HepG2 (cell line): ENCODE results near the gene SYCE1. TPM values are rescaled to one million over a fixed set of nuclear protein-coding genes. Genes with fewer than 3 reads are reported as not detected.

Experiments used
- ATAC-seq: fragments of 200-7000 bp; cut with Tn5 transposase; 3 replicates; pipeline ENCODE4 v1.9.1; 2020; ENCODE audit warnings: mild to moderate bottlenecking, moderate library complexity
- BruUV-seq: library from RNA; stranded (reverse); fragments of 400-500 nt; replicated peaks from 2 replicates; lab custom pipeline; 2021; lab: Mats Ljungman, UMichigan
- CTCF ChIA-PET: fragments of 300-600 bp; formaldehyde crosslinking; extraction: SDS; loops from one replicate; lab custom pipeline; 2021; ENCODE audit warnings: low total read pairs, inconsistent platforms, low intra/inter-chr PET ratio; lab: Yijun Ruan, JAX
- POLR2A ChIA-PET: fragments of 350-600 bp; sonication (Branson Sonifier 250); formaldehyde crosslinking; loops from one replicate; lab custom pipeline; 2020; ENCODE audit warnings: antibody characterized with exemption, inconsistent platforms; lab: Yijun Ruan, JAX
- DNase-seq: peaks from one replicate; pipeline ENCODE4 v3.0.0-alpha.2; 2015; ENCODE audit warnings: low spot score
- FAIRE-seq: peaks from 3 replicates; lab custom pipeline; 2011; peaks lifted over from hg19 to GRCh38; lab: Jason Lieb, UNC
- H2AFZ ChIP-seq: one replicate; pipeline ENCODE4 v1.6.1; 2011; ENCODE audit warnings: low read length, inconsistent platforms
- H3K27ac ChIP-seq: fragments of 300-600 bp; 3 replicates; pipeline ENCODE4 v1.8.0; 2011; ENCODE audit warnings: mixed run types, mild to moderate bottlenecking, mixed read lengths, low read length, inconsistent platforms; ENCODE audit not compliant: insufficient read depth; ENCODE audit errors: extremely low read length
- H3K27me3 ChIP-seq, 2 experiments: fragments of 200-600 bp in 1 of 2; 2 replicates in 1 of 2; 3 replicates in 1 of 2; pipeline versions ENCODE4 v1.6.0 to v1.8.0; 2011; ENCODE audit warnings: low read length in 2 of 2, mild to moderate bottlenecking in 2 of 2, moderate library complexity in 2 of 2, inconsistent platforms in 1 of 2; ENCODE audit not compliant: insufficient read depth in 2 of 2, control insufficient read depth in 1 of 2
- H3K36me3 ChIP-seq, 2 experiments: fragments of 200-600 bp in 1 of 2; replicated peaks in 1 of 2; 2 replicates in 1 of 2; 3 replicates in 1 of 2; pipeline versions ENCODE4 v1.5.1 to v1.8.0; 2011; ENCODE audit warnings: low read length in 2 of 2, inconsistent platforms in 1 of 2; ENCODE audit not compliant: insufficient read depth in 2 of 2, control insufficient read depth in 1 of 2
- H3K4me1 ChIP-seq: 2 replicates; pipeline ENCODE4 v1.5.1; 2012; ENCODE audit warnings: low read length, inconsistent platforms; ENCODE audit not compliant: insufficient read depth
- H3K4me2 ChIP-seq: 2 replicates; pipeline ENCODE4 v1.6.0; 2011; ENCODE audit warnings: low read depth, low read length, inconsistent platforms
- H3K4me3 ChIP-seq, 3 experiments: fragments of 200-600 bp in 1 of 3; sonication (generic), shearing (Covaris generic) in 1 of 3; replicated peaks in 1 of 3; 2 replicates each; pipeline ENCODE4 v1.5.1; 2011 to 2016; ENCODE audit warnings: low read length in 3 of 3, inconsistent platforms in 2 of 3, low read depth in 2 of 3, mild to moderate bottlenecking in 2 of 3, control low read depth in 1 of 3, mixed read lengths in 1 of 3; ENCODE audit not compliant: insufficient read depth in 1 of 3
- H3K79me2 ChIP-seq: one replicate; pipeline ENCODE4 v1.6.1; 2011; ENCODE audit warnings: low read length, inconsistent platforms; ENCODE audit not compliant: insufficient read depth
- H3K9ac ChIP-seq: 2 replicates; pipeline ENCODE4 v1.6.0; 2011; ENCODE audit warnings: mild to moderate bottlenecking, low read depth, low read length, inconsistent platforms; ENCODE audit not compliant: insufficient read depth
- H3K9me3 ChIP-seq: 2 replicates; pipeline ENCODE4 v1.5.1; 2012; ENCODE audit warnings: mild to moderate bottlenecking, low read length
- H4K20me1 ChIP-seq: 2 replicates; pipeline ENCODE4 v1.6.0; 2011; ENCODE audit warnings: inconsistent platforms, mild to moderate bottlenecking, low read length, moderate library complexity; ENCODE audit not compliant: insufficient read depth
- ARHGAP35 ChIP-seq: sonication (generic); formaldehyde crosslinking; IDR thresholded peaks from 2 replicates; pipeline ENCODE4 v1.9.0; 2022; ENCODE audit warnings: mild to moderate bottlenecking, inconsistent platforms, moderate library complexity, missing genetic modification reagents, borderline replicate concordance
- GLI4 ChIP-seq: sonication (generic); formaldehyde crosslinking; IDR thresholded peaks from 2 replicates; pipeline ENCODE4 v1.5.1; 2020; ENCODE audit warnings: missing genetic modification reagents, mild to moderate bottlenecking, moderate library complexity, borderline replicate concordance
- SKIL ChIP-seq: sonication (generic); formaldehyde crosslinking; IDR thresholded peaks from 2 replicates; pipeline ENCODE4 v1.8.0; 2022; ENCODE audit warnings: missing genetic modification reagents, mild to moderate bottlenecking, moderate library complexity, borderline replicate concordance
- TIGD3 ChIP-seq: sonication (generic); formaldehyde crosslinking; IDR thresholded peaks from 2 replicates; pipeline ENCODE4 v1.5.1; 2020; ENCODE audit warnings: mild to moderate bottlenecking, missing genetic modification reagents, borderline replicate concordance
- U2AF1 ChIP-seq: fragments of 200-400 bp; formaldehyde crosslinking; optimal IDR thresholded peaks from 2 replicates; pipeline ENCODE3; 2017; ENCODE audit warnings: mild to moderate bottlenecking, low read depth, low read length
- ZFP36 ChIP-seq: fragments of 150-350 bp; IDR thresholded peaks from 2 replicates; pipeline ENCODE4 v1.6.1; 2018; ENCODE audit warnings: borderline replicate concordance, low read length, low read depth; ENCODE audit not compliant: partially characterized antibody
- ZKSCAN1 ChIP-seq: fragments of 150-350 bp; IDR thresholded peaks from 2 replicates; pipeline ENCODE4 v1.6.1; 2014; ENCODE audit warnings: low read length
- ZNF362 ChIP-seq: sonication (generic); formaldehyde crosslinking; IDR thresholded peaks from 2 replicates; pipeline ENCODE4 v1.4.0; 2020; ENCODE audit warnings: missing genetic modification reagents, mild to moderate bottlenecking, borderline replicate concordance
- ZNF431 ChIP-seq: sonication (generic); formaldehyde crosslinking; IDR thresholded peaks from 2 replicates; pipeline ENCODE4 v1.9.0; 2022; ENCODE audit warnings: missing genetic modification reagents, low read depth, mild to moderate bottlenecking, borderline replicate concordance
- ZNF782 ChIP-seq: sonication (generic); formaldehyde crosslinking; IDR thresholded peaks from 2 replicates; pipeline ENCODE4 v1.4.0; 2020; ENCODE audit warnings: missing genetic modification reagents, mild to moderate bottlenecking, borderline replicate concordance
- WGBS: methylation state at CpG from one replicate; pipeline ENCODE4 v1.1.6; 2017; ENCODE audit warnings: low lambda C conversion rate; 5-methylcytosine and 5-hydroxymethylcytosine counted together
- in situ Hi-C: cut with HindIII; loops from 2 replicates; pipeline ENCODE4 v1.10.0; 2017; ENCODE audit warnings: low pct_unique_long_range_greater_than_20kb; ENCODE audit not compliant: extremely low pct_ligation_motif_present
- intact Hi-C: fragments of 100-400 bp; cut with micrococcal nuclease; formaldehyde crosslinking; loops from one replicate; pipeline ENCODE4 v1.10.0; 2022; ENCODE audit not compliant: unreplicated experiment
- polyA plus RNA-seq, 8 experiments: library from polyadenylated mRNA; depleted of rRNA in 3 of 8; stranded (reverse) in 7 of 8; unstranded in 1 of 8; fragments of >200 nt; fragmentation: Illumina TruSeq in 4 of 8; extraction: Trizol in 4 of 8; gene quantifications; 2 replicates each; pipeline versions ENCODE4 v1.2.1 to v1.2.3, GENCODE V29; 2011 to 2016; ENCODE audit warnings: low read depth in 4 of 8, missing spikeins in 1 of 8, mixed read lengths in 1 of 8; ENCODE audit not compliant: insufficient read depth in 1 of 8
- total RNA-seq, 5 experiments: library from RNA; depleted of rRNA; stranded (reverse); fragments of >200 nt; fragmentation: Illumina TruSeq; extraction: Trizol; gene quantifications; 2 replicates each; pipeline ENCODE4 v1.2.3, GENCODE V29; 2016; ENCODE audit warnings: low read depth in 1 of 5
- TF ChIP-seq, protein P1 (sequence below): IDR thresholded peaks from 2 replicates; pipeline ENCODE4 v1.6.1; 2016; ENCODE audit warnings: mild to moderate bottlenecking, missing biosample characterization, missing genetic modification reagents

SYCE1 gene
- total and polyA plus RNA-seq, 2 of the 13 experiments (the other 11 are each of a cell fraction or from before 2014, with no cell fraction given) = not detected

GRCh38 chr10:133568287-133568614 is 2.9 kb upstream of the SYCE1 start:
- CTCF ChIA-PET = no interaction called here
- ATAC-seq (no peak), DNase-seq (no peak), FAIRE-seq (no peak)
- Histone ChIP-seq H4K20me1 (no peaks in the 10 kb centered on the region), H3K4me1 (no peaks in the 10 kb centered on the region), H3K36me3 (no peaks in the 10 kb centered on the region), H3K9ac (no peak overlapping the region), H3K79me2 (no peaks in the 10 kb centered on the region), H3K27me3 (0 out of 5 replicates have a peak, but pooled peaks cover 0 to 9% of the 10 kb centered on the region in 2 experiments), H3K4me2 (no peak overlapping the region), H3K9me3 (peaks cover under 1% of the 10 kb centered on the region; the same call in 1 of the 2 replicates), H3K4me3 (no peak overlapping the region), H3K27ac (no peak overlapping the region), H2AFZ (no peak overlapping the region)
- TF ChIP-seq TIGD3 (CRISPR knock-in tag) = no peak
- TF ChIP-seq ZFP36 = no peak
- no peak for TF ChIP-seq ZNF782 (CRISPR knock-in tag)
- in situ Hi-C loops = no loop called here
- intact Hi-C loops = no loop called here
- POLR2A ChIA-PET = no interaction called here
- 70% methylated on average over 9 of the region's 22 CpGs for WGBS
- no TSS peak for BruUV-seq

DNA sequence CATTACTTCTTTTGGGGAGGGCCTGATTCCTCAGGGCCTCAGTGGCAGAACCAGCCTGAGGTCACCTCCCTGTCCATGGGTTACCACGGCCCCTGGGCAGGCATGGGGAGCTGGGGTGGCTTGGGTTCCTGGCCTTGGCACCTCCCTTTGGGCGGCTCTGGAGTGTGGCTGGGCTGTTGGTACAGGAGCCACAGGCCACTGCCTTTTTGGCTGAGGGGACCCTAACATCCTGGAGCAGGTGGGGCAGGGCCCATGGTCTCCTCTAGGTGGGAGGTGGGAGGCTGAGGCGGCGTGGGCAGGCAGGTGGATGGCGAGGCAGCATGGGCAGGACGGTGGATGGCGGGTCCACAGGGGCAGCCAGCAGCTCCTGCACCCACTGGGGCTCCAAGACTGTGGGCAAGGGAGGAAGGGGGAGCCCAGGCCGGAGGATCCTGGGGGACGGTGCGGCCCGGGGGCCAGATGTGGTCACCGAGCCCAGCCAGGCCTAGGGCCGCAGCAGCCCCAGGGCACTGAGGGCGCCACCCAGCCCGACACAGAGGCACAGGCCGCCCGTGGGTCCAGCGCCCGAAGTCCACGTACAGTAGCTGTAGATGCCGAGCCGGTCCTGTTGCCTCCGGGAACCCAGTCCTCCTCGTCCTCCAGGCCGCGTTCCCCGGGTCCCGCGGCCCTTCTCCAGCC is 2.4 kb upstream of the SYCE1 start:
- in situ Hi-C loops = no loop called here
- H3K79me2 ChIP-seq = no peaks in the 10 kb centered on the region
- H3K9me3 ChIP-seq = no peaks in the 10 kb centered on the region
- BruUV-seq = no TSS peak
- 62% methylated on average over 11 of the region's 29 CpGs for WGBS
- ChIA-PET POLR2A (no interaction called here), CTCF (no interaction called here)
- H3K4me1 ChIP-seq = no peaks in the 10 kb centered on the region
- H3K27me3 ChIP-seq = 0 out of 5 replicates have a peak, but pooled peaks cover 0 to 9% of the 10 kb centered on the region in 2 experiments
- H3K4me3 ChIP-seq = no peak overlapping the region
- intact Hi-C loops = no loop called here
- H2AFZ ChIP-seq = no peak overlapping the region
- H3K27ac ChIP-seq = no peak overlapping the region
- FAIRE-seq (no peak), ATAC-seq (no peak), DNase-seq (no peak)
- no peaks in the 10 kb centered on the region for H4K20me1 ChIP-seq
- H3K9ac ChIP-seq = no peak overlapping the region
- no peaks in the 10 kb centered on the region for H3K36me3 ChIP-seq
- no peak overlapping the region for H3K4me2 ChIP-seq
- no peak for TF ChIP-seq SKIL
- TF ChIP-seq ARHGAP35 = no peak
- TF ChIP-seq ZNF431 (CRISPR knock-in tag) = no peak
- no peak for TF ChIP-seq ZKSCAN1
- TF ChIP-seq ZNF362 (CRISPR knock-in tag) = no peak
- TF ChIP-seq, protein P1, sequence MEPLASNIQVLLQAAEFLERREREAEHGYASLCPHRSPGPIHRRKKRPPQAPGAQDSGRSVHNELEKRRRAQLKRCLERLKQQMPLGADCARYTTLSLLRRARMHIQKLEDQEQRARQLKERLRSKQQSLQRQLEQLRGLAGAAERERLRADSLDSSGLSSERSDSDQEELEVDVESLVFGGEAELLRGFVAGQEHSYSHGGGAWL (CRISPR knock-in tag) = no peak
- TF ChIP-seq GLI4 (CRISPR knock-in tag) = no peak
- TF ChIP-seq U2AF1 = no peak
